Hematopoietic multipotent progenitor cell treated with erythropoietin and hydrocortisone succinate and interleukin-3 and kit ligand, for 15 days (in vitro differentiated cells): Measurements from ENCODE around the gene SUN1.
"Not testable (repeated sequence)": the region's sequence is repeated elsewhere in the genome, so short reads cannot be mapped to it uniquely, and the experiment has no call there.

Source experiments
- DNase-seq: peaks from one replicate; pipeline ENCODE4 v3.0.0-alpha.2; 2015; ENCODE audit warnings: low spot score

Gene SUN1

DNA sequence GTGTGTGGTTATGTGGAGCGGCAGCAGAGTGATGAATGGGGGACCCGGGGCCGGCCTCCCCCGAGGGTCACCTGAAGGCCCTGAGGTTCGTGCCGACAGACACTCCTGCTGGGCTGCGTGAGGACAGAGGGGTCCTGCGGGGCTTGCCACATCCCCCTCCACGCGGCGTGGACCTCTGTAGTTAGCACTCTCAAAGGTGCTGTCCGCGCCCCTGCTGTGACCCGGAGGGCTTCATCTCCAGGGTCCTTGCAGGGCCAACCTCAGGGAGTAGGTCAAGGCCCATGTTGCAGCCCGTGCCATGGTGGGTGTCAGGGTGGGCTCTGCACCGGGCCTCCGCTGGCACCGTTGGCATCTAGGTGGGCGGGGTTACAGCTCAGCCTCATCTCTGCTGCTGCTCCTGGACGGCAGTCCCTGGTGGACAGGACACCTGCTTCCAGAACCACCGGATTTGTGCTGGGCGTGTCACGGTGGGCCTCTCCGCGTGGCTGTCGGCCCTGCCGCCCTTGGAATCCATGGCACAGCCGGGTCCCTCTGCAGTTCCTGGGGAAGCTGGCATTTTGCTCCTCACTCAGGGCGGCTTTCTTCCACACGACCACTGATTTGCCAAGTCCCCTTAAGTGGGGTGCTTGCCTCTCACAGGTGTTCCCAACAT, 24.3 kb downstream of the SUN1 start:
- no peak for DNase-seq

DNA sequence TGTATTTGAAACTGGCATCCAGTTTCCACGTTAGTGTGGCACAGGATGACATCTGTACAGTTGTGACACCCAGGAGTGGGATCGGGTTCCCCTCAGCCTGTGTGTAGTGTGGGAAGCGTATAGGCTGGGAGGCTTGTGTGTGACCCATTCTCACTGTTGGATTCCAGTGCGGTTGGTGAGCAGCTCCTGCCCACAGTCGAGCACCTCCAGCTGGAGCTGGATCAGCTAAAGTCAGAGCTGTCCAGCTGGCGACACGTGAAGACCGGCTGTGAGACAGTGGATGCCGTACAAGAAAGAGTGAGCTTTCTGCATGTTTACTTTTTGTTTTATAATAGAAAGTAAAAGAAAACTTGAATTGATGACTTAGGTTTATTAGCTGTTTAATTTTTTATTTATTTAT, 25.4 kb downstream of the SUN1 start:
- DNase-seq = no peak

DNA sequence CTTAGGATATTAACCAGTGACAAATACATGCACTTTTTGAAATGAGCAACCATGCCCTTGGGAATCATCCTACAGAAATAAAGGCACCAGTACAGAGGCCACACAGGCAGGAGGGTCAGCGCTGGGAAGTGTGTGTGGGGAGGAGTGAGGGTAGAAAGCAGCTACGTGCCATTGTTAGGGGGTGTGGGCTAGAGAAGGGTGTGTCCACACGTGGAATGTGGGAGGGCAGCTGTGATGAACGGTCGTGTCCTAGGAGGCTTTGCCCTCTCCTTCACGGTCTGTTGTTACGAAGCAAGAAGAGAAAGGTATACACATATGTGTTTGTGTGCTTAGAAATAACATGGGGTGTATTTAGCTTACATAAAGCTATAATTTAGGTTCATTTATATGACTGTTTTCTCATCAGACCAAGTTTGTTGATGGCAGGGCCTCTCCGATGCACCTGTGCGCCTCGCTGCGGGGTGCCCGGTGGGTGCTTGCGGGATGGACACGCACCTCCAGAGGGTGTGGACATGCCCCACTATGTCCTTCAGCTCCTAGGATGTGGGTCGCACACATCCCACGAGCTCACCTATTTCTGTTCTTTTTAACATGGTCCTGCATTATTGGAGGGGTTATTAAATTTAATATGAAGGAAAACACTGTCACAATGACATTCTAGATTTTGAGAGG, 27.2 kb downstream of the SUN1 start:
- DNase-seq = no peak

DNA sequence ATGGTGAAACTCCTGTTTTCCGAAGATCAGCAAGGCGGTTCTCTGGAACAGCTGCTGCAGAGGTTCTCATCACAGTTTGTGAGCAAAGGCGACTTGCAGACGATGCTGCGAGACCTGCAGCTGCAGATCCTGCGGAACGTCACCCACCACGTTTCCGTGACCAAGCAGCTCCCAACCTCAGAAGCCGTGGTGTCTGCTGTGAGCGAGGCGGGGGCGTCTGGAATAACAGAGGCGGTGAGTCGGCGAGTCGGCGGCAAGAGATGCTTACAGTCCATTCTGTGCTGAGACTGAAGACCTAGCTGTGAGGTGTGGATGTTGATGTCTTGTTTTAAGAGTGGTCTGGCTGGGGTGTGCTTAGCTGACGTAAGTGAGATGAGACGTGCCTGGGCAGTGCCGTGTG, 27.9 kb downstream of the SUN1 start:
- DNase-seq = no peak

DNA sequence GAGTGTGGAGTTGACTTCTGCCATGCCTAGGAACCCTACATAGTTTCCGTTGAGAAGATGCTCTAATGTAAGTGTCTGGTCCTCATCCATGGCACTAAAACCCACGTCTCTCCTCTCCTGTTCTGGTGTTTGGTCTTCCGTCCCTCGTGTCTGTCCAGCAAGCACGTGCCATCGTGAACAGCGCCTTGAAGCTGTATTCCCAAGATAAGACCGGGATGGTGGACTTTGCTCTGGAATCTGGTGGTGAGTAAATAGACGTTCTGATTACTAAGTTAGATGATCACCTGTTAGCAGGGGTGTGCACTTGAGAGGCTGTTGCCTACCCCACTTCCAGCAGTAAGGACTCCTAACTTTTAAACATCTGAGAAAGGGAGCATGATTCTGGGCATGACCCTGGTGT, 28.9 kb downstream of the SUN1 start:
- no peak for DNase-seq

DNA sequence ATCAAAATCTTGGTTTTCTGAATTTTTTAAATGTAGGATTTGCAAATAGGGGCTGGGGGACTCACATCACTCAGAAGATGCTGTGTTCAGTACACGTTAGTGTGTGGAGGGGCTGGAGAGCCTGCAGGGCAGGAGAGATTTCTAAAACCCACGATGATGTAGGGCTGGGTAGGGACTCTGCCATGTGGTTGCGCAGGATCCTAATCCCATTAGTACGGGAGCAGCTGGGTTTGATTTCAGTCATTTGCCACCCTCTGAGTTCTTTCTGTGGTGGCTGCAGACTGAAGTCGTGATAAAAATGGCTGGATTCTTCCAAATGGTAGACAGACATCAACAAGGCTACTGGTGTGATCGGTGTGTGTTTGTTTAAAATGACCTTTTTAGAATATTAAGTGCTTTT, 29.9 kb downstream of the SUN1 start:
- DNase-seq = no peak

DNA sequence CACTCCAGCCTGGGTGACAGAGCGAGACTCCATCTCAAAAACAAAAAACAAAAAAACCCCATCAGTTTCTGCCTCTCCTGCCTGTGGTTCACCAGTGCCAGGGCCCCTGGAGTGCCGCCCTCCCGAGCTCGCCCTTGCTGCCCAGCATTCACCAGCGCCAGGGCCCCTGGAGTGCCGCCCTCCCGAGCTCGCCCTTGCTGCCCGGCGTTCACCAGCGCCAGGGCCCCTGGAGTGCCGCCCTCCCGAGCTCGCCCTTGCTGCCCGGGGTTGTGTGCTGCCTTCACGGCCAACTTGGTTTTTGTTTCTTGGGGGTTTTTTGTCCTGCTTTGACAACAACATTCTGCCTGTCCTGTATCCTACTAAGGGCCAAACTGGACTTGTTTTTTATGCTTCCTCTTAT, 30.8 kb downstream of the SUN1 start:
- no peak for DNase-seq

DNA sequence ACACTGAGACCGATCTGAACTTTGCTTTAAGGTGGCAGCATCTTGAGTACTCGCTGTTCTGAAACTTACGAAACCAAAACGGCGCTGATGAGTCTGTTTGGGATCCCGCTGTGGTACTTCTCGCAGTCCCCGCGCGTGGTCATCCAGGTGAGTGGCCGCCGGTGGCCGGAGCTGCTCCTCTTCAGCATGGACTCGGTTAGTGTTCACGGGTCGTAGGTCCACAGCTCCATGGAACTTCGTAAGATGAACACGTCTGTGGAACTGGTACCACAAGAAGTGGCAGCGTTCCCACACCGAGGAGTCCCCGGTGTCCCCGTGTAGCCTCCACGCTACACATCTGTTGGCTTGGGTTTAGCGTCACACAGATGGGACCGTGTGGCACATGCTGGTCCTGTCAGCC, 33.6 kb downstream of the SUN1 start:
- DNase-seq = no peak

DNA sequence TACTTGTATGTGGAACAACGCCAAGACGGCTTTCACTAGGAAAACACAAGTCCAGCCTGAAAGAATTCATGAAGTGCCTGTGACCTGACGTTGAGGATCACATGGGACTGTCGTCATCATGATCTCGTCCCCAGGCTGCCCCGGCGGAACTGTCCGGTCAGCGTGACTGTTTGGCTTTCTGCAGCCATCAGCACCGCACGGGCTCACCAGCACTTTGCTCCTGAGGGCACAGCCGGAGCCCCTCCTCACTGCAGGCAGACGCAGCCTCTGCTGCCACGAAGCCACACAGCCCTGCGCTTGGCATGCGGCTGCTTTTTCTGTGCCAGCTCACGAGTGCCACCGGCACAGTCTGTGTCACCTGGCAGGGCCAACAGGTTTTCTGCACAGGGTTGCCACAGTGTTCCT, 34.7 kb downstream of the SUN1 start:
- DNase-seq = no peak

DNA sequence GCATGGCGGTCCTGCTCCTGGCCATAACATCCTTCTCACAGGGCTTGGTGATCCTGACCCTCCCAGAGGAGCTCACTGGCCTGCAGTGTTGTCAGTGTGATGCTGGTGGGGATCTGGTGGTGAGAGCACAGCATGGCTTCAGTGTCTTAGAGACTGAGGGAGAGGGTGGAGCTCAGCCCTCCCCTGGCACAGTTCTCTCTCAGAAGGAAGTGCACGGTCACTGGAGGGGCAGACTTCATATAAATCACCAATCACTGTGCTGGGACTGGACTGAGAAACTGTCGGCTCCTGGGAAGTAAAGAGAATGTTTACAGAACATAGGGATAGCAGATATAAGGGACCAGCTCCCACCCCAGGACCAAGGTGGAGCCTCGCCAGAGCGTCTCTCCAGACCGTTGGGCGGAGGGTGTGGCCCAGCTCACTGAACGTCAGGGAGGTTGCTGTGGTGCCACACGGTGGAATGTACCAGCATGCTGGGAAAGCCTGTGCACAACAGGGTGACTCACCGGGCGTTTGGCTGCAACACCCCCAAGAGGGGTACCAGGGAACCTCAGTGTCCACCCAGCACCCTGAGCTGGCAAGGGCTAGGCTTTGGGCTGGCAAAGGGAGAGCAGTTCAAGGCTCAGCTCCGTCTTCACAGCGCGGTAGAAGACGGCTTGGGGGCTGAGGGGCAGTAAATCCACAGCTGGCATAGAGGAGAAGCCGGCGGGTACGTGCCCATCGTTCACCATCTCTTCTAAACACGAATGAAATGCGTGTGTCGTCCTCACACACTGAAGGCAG, 35.3 kb downstream of the SUN1 start:
- peak; percentile 70 for DNase-seq

DNA sequence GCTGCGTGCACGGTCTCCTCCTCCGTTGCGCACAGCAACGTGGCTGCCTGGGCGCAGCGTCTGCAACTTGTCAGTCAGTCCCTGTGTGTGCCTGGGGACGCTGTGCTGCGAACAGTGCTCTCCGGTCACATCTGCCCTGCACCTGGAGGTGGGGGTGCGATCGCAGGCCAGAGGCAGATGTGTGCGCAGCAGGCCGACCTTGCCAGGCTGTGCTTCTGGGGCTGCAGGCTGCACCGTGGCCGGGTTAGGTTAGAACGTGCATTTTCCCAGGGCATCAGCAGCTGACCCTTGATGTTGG, 35.9 kb downstream of the SUN1 start:
- DNase-seq = no peak

DNA sequence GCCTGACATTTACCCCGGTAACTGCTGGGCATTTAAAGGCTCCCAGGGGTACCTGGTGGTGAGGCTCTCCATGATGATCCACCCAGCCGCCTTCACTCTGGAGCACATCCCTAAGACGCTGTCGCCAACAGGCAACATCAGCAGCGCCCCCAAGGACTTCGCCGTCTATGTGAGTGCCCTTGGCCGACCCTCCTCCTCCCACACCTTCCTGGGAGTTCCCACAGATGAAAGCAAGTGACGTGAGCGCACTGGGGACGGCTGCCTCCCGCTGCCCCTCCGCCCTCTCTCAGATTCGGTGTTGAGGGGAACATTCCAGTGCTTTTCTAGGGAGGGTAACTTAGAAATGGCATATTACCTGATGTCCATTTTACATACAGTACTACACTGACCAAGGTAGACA, 37.1 kb downstream of the SUN1 start:
- no peak for DNase-seq

DNA sequence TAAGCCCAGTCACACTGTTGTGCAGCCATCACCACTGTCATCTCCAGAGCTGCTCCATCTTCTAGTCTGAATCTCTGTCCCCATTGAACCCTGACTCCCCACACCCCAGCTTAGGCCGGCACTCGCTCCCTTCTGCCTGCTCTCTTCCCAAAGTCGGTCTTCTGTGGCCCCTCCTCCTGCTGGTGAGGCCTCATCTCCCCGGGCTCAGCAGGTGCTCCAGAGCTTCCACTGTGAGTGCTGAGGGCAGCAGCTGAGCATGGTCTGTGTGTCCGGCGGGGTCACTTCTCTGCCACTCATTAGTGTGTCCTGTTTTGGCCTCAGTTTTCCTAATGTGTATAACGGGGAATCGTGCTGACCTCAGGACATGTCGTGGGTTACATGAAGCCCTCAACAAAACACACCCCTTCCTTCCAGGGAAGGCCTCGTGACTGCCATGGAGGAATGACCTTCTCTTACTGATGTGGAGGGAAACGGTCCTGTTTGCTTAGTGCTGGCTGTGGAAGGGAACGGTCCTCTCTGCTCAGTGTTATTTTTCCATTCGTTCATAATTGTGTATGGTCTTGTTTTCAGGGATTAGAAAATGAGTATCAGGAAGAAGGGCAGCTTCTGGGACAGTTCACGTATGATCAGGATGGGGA, 39.7 kb downstream of the SUN1 start:
- no peak for DNase-seq

DNA sequence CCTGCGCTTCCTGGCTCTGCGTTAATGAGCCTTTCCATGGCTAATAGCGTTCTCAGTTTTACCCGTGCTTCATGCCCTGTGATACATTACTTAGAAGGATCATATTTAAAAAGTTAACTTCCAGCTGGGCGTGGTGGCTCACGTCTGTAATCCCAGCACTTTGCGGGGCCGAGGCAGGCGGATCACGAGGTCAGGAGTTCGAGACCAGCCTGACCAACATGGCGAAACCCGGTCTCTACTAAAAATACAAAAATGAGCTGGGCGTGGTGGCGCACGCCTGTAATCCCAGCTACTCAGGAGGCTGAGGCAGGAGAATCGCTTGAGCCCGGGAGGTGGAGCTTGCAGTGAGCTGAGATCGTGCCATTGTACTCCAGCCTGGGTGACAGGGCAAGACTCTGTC, 40.4 kb downstream of the SUN1 start:
- not testable (repeated sequence) for DNase-seq

DNA sequence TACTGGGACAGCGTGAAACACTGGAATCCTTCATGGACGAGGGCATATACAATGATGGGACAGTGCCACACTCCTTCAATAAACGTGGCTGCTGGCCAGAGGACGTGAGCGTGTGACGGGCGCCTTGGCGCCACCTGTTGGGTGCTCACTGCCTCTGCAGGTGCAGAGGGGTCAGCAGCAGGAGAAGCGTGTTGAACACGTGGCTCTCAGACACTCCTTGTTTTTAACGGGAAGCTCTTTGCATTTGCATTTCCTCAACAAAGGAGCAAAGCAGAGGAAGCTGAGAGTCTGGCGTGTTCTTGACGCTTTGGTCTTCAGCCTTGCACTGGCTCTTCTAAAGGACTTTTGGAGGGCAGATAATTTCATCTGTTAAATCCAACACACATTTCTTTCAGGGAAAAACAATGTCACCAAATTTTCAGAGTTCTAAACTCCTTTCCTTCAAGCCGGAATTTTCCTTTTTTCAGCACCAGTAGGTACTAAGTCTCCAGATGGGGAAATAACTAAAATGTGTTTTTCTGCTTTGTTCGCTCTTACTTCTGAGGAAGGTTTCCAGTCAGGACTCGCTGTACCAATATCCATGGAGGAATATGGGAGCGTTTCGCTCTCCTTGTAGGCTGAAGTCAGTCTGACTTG, 41.2 kb downstream of the SUN1 start:
- peak; percentile 88 for DNase-seq

DNA sequence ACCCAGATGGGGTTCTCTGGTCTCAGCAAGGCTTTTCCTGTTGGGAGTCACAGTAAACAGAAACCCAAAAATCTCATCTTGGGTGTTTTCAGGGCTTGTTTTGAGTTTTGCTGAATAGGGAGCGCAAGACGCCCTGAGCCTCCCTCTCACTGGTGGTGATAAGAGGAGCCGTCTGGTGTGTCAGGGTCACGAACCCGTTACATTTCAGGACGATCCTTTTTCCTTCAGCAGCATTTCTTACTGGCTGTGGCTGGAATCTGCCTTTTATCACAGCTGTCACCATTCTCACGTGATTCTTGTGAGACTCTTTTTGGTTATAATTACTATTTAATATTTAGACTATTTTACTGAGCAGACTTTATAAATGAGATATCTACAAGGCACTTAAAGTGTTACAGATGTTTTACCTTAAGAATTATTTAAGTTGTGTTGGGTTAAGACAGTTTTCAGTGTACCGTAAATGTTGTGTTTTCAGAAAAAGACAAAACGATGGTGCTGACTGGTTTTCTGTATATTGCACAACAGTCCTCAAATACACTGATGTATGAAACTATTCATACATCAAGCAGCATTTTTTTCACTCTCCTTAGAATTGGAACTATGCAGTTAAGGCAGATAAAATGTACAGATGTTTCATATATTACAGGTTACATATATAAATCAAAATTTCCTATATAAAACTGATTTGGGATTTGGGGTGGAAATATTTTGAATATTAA, 41.9 kb downstream of the SUN1 start:
- DNase-seq = peak; percentile 55

DNA sequence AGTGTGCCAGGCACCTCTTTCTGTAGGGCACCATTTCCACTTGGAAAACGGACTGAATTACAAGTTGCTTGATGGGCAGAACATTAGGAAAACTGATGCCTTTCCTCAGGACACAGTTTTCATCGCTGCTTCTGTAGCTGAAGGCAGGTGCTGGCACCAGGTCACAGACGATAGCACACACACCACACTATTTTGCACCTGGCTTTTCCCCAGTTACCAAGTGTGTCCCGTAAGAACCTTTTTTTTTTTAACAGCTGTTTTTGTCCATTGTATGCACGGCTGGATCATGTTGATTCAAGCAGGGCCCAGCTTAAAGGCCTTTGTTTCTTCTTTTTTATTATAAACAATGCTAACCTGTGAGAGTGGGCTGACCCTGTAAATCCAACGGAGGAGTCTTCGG, 42.8 kb downstream of the SUN1 start:
- DNase-seq = no peak

DNA sequence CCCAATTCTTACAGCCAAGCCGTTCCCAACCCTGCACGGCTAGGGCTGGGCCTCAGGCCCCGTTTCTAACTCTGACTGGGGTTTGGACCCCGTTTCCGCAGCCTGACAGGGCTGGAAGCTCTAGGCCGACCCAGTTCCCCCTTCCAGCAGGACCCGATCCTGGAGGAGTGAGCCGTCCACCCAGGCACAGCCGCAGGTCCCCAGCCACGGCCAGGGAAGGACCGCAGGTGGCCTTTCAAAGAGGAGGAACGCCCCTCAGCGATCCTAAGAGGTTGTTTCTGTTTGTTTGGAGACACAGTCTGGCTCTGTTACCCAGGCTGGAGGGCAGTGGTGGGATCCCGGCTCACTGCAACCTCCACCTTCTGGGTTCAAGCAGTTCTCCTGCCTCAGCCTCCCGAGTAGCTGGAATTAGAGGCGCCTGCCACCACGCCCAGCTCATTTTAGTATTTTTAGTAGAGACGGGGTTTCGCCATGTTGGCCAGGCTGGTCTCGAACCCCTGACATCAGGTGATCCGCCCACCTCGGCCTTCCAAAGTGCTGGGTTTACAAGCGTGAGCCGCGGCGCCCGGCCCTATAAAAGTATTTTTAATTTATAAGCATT, 43.3 kb downstream of the SUN1 start:
- no peak for DNase-seq

DNA sequence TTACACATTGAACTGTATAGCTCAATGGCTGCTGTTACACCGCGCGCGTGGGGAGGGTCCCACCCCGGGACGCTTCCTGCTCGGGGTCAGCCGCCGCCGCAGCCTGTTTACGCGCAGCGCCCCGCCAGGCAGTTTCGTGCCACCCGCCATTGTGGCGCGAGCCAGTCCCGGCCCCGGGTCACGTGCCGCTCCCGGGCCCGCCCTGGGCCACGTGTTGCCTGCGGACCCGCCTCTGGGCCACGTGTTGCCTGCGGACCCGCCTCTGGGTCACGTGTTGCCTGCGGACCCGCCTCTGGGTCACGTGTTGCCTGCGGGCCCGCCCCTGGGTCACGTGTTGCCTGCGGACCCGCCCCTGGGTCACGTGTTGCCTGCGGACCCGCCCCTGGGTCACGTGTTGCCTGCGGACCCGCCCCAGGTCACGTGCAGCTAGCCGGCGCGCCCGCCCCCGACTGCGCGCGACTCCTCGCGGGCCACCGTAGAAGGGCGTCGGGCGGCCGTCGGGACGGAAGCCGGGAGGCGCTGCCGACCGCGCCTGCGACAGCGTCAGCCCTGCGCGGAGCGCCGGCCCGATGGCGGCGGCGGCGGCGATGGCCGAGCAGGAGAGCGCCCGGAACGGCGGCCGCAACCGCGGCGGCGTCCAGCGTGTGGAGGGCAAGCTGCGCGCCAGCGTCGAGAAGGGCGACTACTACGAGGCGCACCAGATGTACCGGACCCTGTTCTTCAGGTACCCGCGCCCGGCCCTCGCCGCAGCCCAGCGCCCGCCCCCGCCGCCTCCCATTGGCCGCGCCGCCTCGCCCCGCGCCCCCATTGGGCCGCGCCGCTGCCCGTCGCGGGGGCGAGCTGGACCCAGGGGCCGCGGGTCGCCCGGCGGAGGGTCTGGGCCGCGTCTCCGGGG, 44.0 kb downstream of the SUN1 start, which contains the start of gene GET4:
TSS of gene GET4 (plus strand) at position 478 of the 895 bp plus-strand sequence. CDS start at position 570, 92 bp downstream.
- peak; percentile 92 for DNase-seq

DNA sequence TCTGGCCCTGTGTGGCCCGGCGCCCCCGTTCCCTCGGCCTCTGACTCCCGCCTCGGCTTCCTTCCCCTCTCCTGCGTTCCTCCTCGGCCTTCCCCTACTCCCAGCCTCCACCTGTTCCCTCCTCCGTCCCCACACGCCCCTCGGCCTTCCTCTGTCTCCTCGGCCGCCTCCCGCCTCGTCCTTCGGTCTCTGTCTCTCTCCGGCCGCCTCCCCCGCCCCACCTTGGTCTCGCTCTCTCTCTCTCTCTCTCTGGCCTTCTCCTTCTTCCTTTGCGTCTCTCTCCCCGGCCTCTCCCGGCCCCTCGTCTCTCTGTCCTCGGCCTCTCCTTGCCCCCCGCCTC, 44.7 kb downstream of the SUN1 start:
- no peak for DNase-seq
